HL-60 (cell line): ENCODE data around the gene ADCY1.

Source experiments
- DNase-seq, 2 experiments: peaks; one replicate each; pipeline ENCODE4 v3.0.0-alpha.2; 2010 to 2020; ENCODE audit warnings: low read depth in 1 of 2, low spot score in 1 of 2
- H3K27ac ChIP-seq: fragments of 250-450 bp; sonication (Bioruptor Pico); replicated peaks from 2 replicates; pipeline ENCODE4 v1.5.1; 2020; ENCODE audit warnings: mild to moderate bottlenecking, moderate library complexity
- H3K27me3 ChIP-seq: fragments of 250-450 bp; sonication (Bioruptor Pico); 2 replicates; pipeline ENCODE4 v1.5.1; 2021; ENCODE audit warnings: mild to moderate bottlenecking, moderate library complexity; ENCODE audit not compliant: insufficient read depth, poor library complexity, severe bottlenecking
- H3K4me3 ChIP-seq: replicated peaks from 2 replicates; pipeline ENCODE4 v1.5.1; 2011; ENCODE audit warnings: mild to moderate bottlenecking, control low read depth, low read length; ENCODE audit not compliant: insufficient read depth
- GABPA ChIP-seq: IDR thresholded peaks from 2 replicates; pipeline ENCODE4 v1.6.1; 2012; ENCODE audit warnings: low read depth
- POLR2AphosphoS5 ChIP-seq: IDR thresholded peaks from 2 replicates; pipeline ENCODE4 v1.6.1; 2012; ENCODE audit warnings: low read depth
- REST ChIP-seq: IDR thresholded peaks from 2 replicates; pipeline ENCODE4 v1.6.1; 2012; ENCODE audit warnings: low read depth; ENCODE audit not compliant: insufficient replicate concordance
- SPI1 ChIP-seq: IDR thresholded peaks from 2 replicates; pipeline ENCODE4 v1.6.1; 2012; ENCODE audit warnings: low read depth, mild to moderate bottlenecking, borderline replicate concordance
- TF ChIP-seq, protein P1 (sequence below): IDR thresholded peaks from one replicate; pipeline ENCODE4 v1.5.1; 2011; ENCODE audit warnings: low read length, control low read depth, inconsistent platforms; ENCODE audit not compliant: insufficient read depth

ADCY1 gene

GRCh38 chr7:45582136-45582749, 8.1 kb downstream of the ADCY1 start:
- TF ChIP-seq GABPA (no peak), POLR2AphosphoS5 (no peak), SPI1 (no peak), REST (no peak)
- TF ChIP-seq, protein P1, sequence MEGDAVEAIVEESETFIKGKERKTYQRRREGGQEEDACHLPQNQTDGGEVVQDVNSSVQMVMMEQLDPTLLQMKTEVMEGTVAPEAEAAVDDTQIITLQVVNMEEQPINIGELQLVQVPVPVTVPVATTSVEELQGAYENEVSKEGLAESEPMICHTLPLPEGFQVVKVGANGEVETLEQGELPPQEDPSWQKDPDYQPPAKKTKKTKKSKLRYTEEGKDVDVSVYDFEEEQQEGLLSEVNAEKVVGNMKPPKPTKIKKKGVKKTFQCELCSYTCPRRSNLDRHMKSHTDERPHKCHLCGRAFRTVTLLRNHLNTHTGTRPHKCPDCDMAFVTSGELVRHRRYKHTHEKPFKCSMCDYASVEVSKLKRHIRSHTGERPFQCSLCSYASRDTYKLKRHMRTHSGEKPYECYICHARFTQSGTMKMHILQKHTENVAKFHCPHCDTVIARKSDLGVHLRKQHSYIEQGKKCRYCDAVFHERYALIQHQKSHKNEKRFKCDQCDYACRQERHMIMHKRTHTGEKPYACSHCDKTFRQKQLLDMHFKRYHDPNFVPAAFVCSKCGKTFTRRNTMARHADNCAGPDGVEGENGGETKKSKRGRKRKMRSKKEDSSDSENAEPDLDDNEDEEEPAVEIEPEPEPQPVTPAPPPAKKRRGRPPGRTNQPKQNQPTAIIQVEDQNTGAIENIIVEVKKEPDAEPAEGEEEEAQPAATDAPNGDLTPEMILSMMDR = no peak
- Histone ChIP-seq H3K27ac (no peak overlapping the region), H3K4me3 (no peak overlapping the region)

DNA sequence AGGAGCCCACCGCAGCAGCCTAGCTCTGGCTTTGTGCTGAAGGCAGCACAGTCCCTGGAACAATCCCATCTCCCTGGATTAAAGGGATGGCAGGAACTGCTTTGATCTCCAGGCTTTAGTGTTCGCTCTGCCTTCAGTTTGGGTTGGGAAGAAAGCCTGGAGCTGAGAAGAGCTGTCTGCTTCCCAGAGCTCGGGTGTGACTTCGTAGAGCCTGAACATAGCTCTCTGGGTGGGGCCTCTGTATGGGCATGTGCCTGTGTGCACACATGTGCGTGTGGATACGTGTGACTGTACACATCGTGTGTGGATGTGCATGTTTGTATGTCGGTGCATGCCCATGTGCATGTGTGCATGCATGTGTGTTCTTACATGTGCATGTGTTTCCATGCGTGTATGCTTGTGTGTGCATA, 8.7 kb downstream of the ADCY1 start:
- TF ChIP-seq REST (no peak), GABPA (no peak), SPI1 (no peak), POLR2AphosphoS5 (no peak)
- TF ChIP-seq, protein P1 = no peak
- Histone ChIP-seq H3K27me3 (peaks cover under 1% of the 10 kb centered on the region), H3K4me3 (no peak overlapping the region), H3K27ac (no peak overlapping the region)
- no peak for DNase-seq

More at GRCh38 chr7:45582136-45582749, 8.1 kb downstream of the ADCY1 start:
- peaks cover 3% of the 10 kb centered on the region for H3K27me3 ChIP-seq
- DNase-seq = no peak

- Histone ChIP-seq H3K27me3 (no peaks in the 10 kb centered on the region), H3K4me3 (no peak overlapping the region), H3K27ac (no peak overlapping the region)
- no peak for TF ChIP-seq GABPA
- DNase-seq = no peak
These were observed 9.1 kb downstream of the ADCY1 start for GRCh38 chr7:45583296-45583695.

DNA sequence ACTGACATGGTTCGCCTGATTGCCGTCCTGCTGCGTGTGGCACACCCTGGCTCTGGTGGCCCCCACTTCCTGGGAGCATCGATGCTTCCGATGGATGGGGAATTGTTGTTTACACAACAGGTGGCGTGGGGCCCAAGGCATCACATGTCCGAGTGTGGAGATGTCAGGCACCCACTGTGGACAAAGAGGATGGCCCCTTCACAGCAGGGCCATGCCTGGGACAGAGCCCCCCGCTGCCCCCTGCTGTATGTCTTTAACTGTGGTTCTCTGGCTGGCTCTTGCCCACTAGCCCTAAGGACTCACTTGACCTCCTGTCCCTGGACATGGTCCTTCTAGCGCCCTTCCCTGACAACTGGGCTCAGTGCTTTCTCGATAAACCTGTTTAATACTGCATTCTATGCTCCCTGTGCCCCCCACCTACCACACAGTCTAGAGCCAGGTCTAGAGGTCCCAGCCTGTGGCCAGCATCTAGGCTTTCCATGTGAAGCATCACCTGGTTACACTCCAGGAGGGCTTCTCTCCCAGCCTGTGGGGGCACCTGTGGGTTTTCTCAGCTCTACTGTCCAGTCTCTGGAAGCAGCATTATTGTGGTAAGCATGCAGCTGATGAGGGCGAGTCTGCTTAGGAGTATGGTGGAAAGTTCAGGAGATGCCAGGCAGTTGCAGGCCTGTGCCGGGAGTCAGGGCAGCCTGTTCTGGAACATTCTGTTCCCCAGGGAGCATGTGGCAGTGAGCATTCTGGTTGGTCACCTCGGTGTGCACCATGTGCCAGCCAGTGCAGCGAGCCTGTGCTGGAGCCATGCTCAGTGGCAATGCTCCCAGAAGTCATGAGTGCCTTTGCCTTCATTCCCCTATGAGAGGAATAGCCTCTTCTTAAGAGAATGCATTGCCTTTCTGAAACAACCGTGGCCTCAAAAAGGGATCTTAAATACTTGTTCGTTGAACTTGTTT, 10.4 kb downstream of the ADCY1 start:
- no peak for DNase-seq
- TF ChIP-seq REST (no peak), SPI1 (no peak), GABPA (no peak), POLR2AphosphoS5 (no peak)
- TF ChIP-seq, protein P1 = no peak
- no peak overlapping the region for H3K27ac ChIP-seq
- H3K27me3 ChIP-seq = no peaks in the 10 kb centered on the region
- no peak overlapping the region for H3K4me3 ChIP-seq
